GM18499 (cell line): ENCODE measurements around the gene HS6ST3.

Experiments used
- ATAC-seq: cut with Tn5 transposase; IDR thresholded peaks from one replicate; pipeline ENCODE4 v1.9.1; 2021; ENCODE audit warnings: moderate number of reproducible peaks; ENCODE audit not compliant: insufficient read depth, unreplicated experiment

HS6ST3 gene

DNA sequence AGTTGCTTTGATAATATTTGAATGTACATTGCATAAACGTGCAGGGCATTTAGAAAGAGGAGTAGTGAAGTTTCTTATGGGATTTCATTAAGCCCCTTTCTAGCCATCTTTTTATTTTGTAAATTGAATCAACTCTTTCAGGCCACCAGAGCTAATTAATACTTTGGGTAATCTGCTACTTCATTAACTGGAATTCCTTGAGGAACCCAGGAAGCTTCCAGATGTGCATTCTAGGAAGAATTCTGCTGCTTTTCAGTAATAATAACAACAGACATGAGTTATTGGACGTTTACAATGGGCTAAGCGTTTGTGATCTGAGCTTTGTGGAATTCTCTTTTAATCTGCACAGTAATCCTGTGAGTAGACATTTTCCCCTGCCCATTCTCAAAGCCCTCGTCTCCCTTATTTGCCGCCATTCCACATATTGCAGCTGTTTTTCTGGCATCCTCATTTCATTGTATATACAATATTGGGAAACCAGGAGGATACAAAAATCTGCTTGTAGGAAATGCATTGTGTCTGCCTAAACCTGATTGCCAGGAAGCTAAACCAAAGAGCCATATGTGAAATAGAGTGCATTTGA, 103.9 kb downstream of the HS6ST3 start:
- ATAC-seq: no peak

DNA sequence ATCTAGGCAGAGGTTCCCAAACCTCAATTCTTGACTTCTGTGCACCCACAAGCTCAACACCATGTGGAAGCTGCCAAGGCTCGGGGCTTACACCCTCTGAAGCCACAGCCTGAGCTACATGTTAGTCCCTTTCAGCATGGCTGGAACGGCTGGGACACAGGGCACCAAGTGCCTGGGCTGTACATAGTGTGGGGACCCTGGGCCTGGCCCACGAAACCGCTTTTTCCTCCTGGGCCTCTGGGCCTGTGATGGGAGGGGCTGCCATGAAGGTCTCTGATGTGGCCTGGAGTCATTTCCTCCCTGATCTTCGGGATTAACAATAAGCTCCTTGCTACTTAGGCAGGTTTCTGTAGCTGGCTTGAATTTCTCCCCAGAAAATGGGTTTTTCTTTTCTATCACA, 108.1 kb downstream of the HS6ST3 start:
- no peak for ATAC-seq

DNA sequence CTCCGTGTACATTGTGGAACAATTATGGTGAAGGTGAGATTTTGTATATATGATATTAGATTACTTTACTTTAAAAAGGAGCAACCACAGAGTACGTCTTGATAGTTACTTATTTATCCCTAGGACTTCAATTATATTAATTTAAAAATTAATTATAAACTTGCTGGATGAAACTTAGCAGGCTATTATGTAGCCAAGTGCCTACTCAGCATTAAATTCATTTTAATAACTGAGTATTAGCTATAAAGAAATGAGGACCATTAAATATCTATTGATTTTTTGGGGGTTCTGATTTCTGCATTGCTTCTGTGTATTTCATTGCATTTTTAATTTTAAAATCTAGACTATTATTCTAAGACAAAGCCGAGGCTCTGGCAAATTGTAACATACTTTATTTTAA, 109.4 kb downstream of the HS6ST3 start:
- no peak for ATAC-seq

DNA sequence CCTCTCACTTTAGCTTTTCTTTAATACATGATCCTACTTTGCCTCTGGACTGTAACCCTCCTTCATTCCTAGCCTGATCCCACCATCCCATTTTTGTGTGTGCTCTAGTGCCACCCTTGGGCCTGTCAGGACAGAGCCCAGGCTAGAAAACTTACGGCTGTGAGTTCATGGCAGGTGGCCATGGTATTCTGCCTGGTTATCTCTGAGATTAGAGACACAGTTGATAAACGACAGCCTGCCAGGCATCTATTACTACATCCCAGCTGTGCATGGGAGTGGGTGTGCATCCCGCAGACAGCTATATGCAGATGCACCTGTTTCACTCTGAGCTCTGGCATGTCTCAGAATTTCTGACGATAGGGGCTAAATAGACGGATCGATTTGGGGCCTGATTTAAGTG, 110.9 kb downstream of the HS6ST3 start:
- no peak for ATAC-seq

DNA sequence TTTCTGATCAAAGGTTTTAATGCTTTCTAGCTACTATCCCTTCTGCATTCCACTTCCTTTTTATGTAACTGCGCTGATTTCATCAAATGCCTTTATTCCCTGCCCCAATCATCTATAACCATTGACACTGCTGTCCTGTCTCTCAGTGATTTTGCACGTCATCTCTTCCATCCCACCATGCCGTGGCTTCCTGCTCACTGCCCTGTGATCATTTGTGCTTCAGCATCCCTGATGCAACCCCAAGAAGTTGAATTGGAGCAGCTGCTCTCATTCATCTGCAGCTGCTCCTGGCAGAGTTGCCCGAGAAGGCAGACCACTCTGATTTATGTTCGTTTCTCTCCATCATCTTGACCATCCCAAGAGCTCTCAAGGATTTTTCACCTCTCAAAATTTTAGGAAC, 112.4 kb downstream of the HS6ST3 start:
- ATAC-seq: no peak

DNA sequence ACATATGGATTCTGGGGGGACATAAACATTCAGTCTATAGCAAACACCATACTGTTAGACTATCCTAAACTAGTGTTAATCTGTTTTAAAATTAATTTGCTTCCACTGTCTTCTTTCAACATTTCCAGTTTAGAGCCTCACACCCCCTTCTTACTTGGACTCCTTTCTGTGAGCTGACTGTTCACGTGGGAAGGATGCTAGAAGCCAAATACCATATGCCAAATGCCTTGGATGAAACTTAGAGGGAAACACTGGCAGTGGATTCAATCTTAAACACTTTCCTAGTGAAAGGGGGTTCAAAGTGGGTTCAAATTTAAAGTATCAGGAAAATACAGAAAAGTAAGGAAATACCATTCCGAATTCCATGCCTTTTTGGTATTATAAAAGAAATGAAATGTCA, 113.6 kb downstream of the HS6ST3 start:
- no peak for ATAC-seq

DNA sequence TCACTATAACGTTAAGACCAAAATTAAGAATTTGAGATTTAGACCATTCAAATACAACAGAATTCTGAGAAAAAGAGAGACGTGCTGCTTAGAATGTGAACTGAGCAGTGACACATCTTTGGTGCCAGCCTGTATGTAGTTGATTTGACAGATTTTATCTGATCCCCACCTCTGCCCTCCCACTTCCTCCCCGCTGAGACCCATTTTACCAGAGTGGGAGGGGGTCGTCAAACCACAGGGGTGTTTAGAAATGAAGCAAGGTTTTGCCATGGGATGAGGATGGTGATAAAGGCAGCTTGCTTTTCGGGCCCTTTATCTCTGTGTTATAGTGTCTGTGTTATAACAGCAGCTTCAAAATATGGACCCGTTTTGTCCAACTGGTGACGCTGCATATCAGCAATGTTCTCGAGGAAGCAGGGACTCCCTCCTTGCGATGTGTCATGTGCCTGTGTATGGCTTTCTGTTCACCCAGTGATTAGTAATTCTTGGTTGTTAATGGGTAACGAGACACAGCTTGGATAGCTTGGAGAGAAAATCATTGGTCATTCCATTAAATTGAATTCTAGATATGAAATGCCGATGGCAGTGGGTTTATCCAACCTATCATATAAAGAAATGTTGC, 125.0 kb downstream of the HS6ST3 start:
- ATAC-seq: no peak

DNA sequence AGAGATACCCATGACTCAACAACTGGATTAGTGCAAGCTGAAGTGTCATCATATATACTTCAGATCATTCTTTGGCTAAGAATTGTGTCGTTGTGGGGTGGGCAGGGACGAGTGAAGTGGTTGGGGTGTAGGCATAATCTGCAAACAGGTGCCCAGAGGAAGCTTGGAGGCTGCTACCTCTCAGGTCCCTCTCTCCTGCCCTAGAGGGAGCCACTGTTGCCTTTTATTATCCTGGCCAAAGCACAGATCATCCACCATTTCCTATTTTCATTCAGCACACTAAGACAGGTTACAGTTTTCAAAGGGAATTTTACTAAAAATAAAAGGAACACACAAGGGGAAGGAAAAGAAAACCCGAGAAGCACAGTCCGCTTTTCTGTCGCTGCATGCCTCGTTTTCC, 126.6 kb downstream of the HS6ST3 start:
- ATAC-seq: no peak

DNA sequence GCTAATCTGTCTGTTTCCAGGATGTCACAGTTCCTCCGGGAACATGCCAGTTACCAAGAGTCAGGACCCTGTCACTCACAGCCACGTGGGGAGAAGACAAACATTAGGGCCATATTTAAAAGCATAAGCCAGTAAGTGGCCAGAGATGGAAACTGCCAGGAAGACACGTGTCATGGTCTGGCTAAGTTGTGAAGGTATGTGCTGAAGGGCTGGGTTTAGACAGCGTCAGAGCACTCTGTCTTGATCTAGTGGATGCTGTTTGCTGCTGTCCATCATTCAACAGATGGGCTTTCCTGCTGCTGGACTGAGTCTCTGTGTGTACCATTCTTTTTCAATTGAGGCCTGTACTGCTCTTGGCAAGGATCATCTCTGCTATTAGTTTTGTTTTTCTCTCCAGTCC, 128.6 kb downstream of the HS6ST3 start:
- no peak for ATAC-seq

DNA sequence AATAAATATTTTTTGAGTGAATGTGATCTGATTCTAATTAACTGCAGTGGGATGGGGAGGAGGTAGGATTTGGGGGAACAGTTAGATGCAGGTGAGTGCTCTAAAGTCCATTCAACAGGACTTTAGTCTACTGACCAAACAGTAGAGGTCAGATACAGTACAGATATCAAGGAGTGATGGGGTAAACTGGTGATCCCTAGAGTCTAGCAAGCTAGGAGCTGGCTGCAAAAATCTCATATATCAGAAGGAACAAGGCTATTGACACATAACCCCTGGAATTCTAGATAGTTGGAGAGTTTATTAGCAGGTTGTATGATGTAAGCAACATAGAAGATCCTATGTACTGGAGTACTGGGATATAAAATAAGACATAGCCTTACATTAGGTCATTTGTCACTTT, 131.6 kb downstream of the HS6ST3 start:
- no peak for ATAC-seq

DNA sequence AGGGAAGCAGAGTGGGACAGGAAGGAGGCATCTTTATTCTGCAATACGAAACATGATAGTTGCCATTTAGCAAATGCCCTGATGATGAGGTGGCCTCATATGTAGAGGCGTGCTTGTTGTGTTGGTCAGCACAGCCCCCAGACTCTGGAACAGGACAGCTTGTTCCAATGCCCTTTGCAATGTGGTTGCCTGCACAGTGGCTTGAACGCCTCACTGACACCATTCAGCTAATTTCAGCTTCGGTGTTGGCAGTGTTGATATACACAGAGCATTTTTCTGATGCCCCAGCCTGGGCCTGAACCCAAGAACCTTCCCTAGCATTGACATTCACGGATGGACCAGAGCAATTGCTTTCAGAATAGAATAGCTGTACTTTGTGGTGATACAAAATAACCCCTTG, 133.3 kb downstream of the HS6ST3 start:
- no peak for ATAC-seq

DNA sequence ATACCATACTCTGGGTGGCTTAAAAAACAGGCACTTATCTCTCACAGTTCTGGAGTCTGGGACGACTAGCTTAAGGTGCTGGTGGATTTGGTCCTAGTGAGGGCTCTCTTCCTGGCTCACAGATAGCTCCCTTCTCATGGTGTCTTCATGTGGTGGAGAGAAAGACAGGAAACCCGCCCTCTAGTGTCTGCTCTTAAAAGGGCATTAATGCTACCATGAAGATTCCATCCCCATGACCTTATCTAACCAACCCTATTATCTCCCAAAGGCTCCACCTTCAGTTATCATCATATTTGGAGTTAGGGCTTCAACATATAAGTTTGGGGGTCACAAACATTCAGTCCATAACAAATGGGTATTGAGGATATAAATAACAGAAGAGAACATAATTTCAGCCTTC, 139.4 kb downstream of the HS6ST3 start:
- no peak for ATAC-seq

DNA sequence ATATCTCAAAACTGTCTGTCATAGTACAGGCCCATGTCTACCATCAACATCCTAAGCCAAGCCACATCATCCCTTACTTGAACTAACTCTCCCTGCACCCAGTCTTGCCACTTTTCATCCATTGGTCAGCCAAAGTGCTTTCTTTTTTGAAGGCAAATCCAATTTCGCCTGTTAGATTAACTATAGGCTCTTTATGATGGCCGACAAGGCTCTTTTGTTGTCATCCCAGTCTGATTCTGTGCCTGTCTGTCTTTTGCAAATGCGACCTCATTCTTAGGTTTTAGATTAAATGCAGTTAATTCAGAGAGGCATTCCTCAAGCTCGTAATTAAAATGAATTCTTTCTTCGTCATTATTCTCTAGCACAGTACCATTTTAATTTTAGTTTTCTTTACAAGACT, 148.3 kb downstream of the HS6ST3 start:
- no peak for ATAC-seq

DNA sequence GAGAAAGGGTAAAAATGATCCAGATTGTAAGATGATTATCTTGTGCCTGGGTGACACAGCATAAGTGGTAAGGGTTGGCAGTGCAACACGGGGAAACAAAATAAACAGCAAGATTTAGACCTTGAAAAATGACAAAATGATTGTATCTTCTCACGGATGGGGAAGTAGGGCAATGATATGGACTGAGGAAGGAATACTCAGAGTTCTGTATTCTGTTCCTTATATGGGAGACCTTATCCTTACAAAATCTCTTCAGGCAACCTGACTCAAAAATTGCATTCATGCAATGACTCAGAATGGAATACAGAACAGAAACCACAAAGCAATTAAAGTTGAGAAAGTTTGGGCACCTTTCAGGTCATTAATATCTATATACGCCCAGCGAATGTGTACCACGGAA, 149.0 kb downstream of the HS6ST3 start:
- ATAC-seq: no peak

DNA sequence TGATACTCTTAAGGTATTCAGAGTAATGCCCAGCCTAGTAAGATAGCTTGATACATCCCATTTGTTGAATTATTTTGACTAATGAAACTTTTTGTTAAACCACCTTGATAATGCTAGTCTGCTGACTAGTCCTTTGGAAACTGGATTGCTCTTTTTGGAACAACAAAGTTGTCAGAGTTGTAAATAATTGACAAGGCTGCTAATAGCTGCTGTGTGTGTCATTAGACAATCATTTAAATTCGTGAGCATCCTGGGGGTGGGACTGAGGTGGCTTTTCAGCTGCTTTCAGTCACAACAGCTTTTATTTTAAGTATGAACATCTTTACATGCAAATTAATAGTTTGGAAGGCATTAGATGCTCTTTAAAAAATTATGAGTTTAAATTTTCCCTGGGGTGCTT, 153.5 kb downstream of the HS6ST3 start:
- no peak for ATAC-seq

DNA sequence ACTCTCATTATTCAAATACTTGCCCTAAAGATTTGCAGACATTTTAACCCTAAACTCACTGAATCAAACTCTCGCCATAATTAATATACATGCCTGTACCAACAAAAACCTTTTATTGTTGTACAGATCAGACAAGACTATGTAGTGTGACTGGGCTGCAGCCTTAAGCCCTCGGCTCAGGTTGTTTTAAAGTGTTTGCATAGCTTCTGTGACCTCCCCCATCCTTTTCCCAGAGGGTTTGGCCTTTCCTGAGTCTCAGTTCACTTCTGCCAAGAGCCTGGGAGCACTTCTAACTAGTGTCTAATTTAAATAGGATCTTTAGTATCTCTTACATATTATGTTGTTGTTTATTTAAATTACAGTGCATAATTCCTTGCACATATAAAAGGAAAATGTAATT, 158.2 kb downstream of the HS6ST3 start:
- ATAC-seq: no peak

DNA sequence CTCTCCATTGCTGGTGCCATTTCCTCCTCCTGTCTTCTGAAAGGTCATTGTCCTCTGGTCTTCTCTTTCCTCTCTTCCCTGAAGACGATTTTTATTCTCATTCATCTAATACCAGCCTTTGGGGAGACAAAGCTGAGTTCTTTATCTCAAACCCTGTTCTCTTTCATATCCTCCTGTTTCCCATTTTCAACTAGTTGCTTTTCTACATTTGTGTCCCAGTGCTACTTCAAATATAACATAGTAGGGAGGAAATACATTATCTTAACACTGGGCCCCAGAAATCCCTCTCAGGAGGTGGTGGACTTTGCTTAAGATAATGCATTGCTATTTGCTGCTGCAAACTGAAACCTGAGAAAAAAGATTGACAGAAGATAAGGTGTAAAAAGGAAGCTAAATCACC, 159.1 kb downstream of the HS6ST3 start:
- no peak for ATAC-seq

DNA sequence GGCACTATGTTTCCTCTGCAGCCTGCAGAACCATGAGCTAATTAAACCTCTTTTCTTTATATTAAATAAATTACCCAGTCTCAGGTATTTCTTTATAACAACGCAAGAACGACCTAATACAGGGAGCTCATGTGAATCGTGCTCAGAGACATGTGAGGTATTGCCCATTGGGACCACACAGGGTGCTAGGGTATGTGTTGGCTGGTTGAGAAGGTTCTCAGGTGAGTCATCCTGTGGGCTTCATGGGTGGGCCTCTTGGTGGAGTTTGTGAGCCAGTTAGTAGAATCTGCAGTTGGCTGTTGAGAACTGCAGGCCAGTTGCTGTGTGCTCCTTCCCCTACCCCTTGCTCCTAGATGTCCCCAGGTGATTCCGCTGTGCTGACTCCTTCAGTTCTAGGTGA, 163.0 kb downstream of the HS6ST3 start:
- ATAC-seq: no peak

DNA sequence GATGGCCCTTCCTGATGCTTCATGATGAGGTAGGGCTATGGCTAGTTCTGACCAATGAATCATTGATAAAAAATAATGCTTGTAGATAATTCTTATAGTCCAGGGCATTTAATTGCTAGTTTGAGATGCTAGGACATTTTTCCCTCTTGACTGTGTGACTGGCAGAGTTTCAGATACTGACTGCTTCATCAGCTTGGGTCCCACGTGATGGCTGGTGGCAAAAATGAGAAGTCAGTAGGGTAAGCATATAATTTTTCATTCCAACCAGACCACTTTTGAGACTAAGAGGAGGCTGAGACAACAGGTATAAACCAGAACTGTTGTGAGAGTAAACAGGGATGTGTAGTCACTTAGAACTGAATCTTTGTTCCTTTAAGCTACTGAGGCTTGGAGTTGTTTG, 183.3 kb downstream of the HS6ST3 start:
- no peak for ATAC-seq

DNA sequence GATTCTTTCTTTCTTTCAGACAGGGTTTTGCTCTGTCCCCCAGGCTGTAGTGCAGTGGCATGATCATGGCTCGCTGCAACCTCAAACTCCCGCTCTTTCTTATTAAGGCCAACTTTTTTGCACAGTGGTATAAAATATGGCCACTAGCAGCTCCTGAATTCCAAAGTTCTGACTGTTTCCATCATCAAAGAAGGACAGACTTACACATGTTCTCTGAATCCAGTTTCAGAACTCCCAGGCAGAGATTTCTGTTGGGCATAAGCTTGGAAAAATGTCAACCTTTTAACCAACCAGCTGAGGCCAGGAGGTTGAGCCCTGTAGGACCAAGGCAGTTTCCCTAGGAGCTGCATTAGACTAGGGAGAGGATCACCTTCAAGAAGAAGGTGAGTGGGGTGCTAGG, 184.1 kb downstream of the HS6ST3 start:
- no peak for ATAC-seq

DNA sequence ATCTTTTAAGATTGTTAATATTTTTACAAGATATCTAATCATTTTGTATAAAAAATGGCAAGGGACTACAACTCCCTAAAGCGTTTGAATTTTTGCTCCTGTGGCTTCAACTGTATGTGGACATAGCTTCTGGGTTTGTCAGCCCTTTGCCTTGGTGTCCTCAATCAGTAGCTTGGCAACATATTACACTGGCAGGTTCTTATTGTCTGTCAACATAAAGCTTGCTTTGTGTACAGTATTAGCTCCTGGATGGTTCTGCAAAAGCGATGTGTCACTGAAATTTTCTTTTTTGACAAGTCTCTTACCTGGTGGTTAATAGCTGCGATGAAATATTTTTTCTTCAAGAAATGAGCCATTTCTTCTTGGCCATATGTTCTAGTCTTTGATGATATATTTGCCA, 190.0 kb downstream of the HS6ST3 start:
- ATAC-seq: no peak

DNA sequence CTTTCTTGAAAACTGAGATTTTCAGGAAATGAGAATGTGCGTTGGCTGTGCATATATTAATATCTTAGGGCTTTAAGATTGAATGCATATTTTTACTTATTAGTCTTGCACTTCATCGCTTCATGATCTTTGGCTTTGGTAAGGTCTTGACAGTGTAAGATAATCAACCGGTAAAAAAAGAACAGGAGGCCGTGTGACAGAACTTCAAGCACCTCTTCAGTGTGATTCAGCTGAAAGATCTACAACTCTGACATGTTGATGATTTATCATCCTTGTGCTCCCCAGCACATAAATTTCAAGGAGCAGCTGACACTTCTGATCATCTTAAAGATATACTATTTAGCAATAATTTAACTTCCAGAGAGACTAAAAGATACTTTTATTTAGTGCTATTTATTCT, 195.1 kb downstream of the HS6ST3 start:
- ATAC-seq: no peak

DNA sequence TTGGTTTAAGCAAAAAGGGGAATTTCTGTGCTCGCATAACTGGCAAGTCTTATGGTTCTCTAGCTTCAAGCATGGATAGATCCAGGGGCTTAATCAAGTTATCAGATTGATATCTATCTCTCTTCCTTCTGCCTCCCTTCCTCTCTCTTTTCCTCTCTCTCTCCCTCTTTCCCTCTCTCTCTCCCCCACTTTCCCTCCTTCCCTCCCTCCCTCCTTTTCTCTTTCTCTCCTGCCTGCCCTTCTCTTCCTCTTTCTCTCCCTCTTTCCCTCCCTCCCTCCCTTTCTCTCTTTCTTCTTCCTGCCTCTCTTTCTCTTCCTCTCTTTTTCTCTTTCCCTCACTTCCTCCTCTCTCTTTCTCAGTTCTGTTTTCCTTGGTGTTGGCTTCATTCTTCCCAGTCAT, 195.8 kb downstream of the HS6ST3 start:
- ATAC-seq: no peak
